ENCODE measurements around the gene OR5A1.

The OR5A1 gene

GRCh38 chr11:59436169-59436568 is at the start of gene OR5A1:
TSS of gene OR5A1 (plus strand) at chr11:59436469. CDS start at chr11:59443169, 6,700 bp downstream.
- TF ChIP-seq CTCF (IDR thresholded peaks at IDR 0.05; ENCODE audit: borderline replicate concordance, insufficient read depth, low read depth, low read length), result no peak
- no peak within 1 kb of the TSS for H3K4me3 ChIP-seq (ENCODE audit: low read depth, low read length)

GRCh38 chr11:59394186-59394585 is 42.1 kb upstream of the OR5A1 start:
- no peak for TF ChIP-seq CTCF (IDR thresholded peaks at IDR 0.05; ENCODE audit: borderline replicate concordance, insufficient read depth, low read depth, low read length)
- H3K4me3 ChIP-seq (ENCODE audit: low read depth, low read length), result no peak overlapping the region

DNA sequence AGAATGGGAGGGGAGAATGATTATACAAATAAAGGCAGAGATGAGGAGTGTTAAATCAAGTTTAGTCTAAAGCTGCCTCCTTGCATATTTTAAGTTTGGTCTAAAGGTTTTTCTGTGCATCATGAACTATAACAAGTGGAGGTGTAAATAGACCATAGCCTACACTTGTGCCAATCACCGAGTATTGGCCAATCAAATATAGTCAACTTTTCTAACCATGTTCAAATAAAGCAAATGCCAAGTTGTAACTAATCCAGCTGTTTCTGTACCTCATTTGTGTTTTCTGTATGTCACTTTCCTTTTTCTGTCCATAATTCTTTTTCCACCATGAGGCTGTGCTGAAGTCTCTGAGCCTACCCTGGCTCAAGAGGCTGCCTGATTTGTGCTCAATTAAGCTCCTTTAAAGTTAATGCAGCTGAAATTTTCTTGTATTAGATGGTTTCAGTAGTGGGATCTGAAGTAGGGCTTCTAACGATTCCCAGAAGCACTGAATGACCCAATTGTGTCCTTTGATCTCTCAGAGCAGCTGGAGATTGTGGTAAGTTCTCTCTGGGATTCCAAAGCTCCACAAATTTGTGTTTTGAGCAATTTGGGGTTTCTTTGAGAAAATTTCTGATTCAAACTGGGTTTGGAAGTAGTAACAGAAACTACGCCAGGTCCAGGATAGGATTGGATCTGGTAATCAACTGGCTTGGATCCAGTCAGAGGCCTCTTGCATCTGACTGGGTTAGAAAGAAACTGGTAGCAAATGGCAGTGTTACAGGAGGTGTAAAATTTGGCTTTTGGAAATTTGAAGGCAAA is 35.6 kb upstream of the OR5A1 start:
- H3K4me3 ChIP-seq (ENCODE audit: low read depth, low read length), result no peak overlapping the region
- no peak for TF ChIP-seq CTCF (IDR thresholded peaks at IDR 0.05; ENCODE audit: borderline replicate concordance, insufficient read depth, low read depth, low read length)

DNA sequence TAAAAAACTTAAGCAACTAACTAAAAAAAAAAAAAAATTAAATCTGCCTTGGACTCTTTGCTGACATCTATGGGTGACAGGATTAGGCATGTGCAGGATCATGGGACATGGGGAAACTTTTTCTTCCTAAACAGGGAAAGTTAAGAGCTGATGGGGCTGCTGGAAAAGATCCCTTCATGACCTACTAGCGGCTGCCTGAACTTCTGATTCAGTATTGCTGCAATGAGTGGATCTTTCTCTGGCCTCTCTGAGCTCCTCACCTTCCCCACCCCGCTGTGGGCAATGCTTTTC is 35.1 kb upstream of the OR5A1 start:
- no peak for TF ChIP-seq CTCF (IDR thresholded peaks at IDR 0.05; ENCODE audit: borderline replicate concordance, insufficient read depth, low read depth, low read length)
- H3K4me3 ChIP-seq (ENCODE audit: low read depth, low read length), result no peak overlapping the region

- no peak overlapping the region for H3K4me3 ChIP-seq (ENCODE audit: low read depth, low read length)
- TF ChIP-seq CTCF (IDR thresholded peaks at IDR 0.05; ENCODE audit: borderline replicate concordance, insufficient read depth, low read depth, low read length), result no peak
Measured at GRCh38 chr11:59403546-59403945, 32.7 kb upstream of the OR5A1 start.

DNA sequence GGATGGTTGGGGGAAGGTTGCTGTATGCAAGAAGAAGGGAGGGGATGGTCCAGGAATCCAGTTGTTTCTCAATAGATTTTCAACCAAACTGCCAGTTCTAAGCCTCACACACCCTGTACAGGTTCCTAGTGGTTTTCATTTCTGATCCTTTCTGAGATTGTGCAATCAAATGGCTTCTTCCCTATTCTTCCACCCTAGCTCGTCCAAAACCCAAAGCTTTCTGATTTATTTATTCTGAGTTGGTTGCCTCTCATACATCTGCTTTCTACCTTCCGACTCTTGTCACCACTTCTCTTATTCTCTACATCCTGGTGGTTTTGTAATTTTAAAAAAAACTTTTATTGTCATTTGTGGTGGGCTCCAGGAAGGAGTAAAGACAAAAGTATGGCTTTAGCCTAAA is 22.6 kb upstream of the OR5A1 start:
- H3K4me3 ChIP-seq (ENCODE audit: low read depth, low read length), result no peak overlapping the region
- no peak for TF ChIP-seq CTCF (IDR thresholded peaks at IDR 0.05; ENCODE audit: borderline replicate concordance, insufficient read depth, low read depth, low read length)

GRCh38 chr11:59415111-59415510 is 21.2 kb upstream of the OR5A1 start:
- no peak for TF ChIP-seq CTCF (IDR thresholded peaks at IDR 0.05; ENCODE audit: borderline replicate concordance, insufficient read depth, low read depth, low read length)
- H3K4me3 ChIP-seq (ENCODE audit: low read depth, low read length), result no peak overlapping the region
